Panc1 (cell line): ENCODE measurements around the gene EYA3. TPM values are rescaled to one million over a fixed set of nuclear protein-coding genes. Genes with fewer than 3 reads are reported as not detected.

ENCODE experiments used
- ATAC-seq: fragments of 200-7000 bp; cut with Tn5 transposase; 2 replicates; pipeline ENCODE4 v1.9.1; 2020; ENCODE audit warnings: mild to moderate bottlenecking, moderate library complexity
- BruUV-seq: library from RNA; stranded (reverse); fragments of 400-500 nt; replicated peaks from 2 replicates; lab custom pipeline; 2021; lab: Mats Ljungman, UMichigan
- CTCF ChIA-PET: fragments of 300-600 bp; sonication (Branson Sonifier 250); formaldehyde crosslinking; loops from one replicate; lab custom pipeline; 2022; ENCODE audit warnings: antibody characterized with exemption; lab: Charles Lee
- POLR2A ChIA-PET: fragments of 300-600 bp; sonication (Branson Sonifier 250); formaldehyde crosslinking; loops from one replicate; lab custom pipeline; 2022; ENCODE audit warnings: antibody characterized with exemption; lab: Charles Lee
- DNase-seq: peaks from one replicate; pipeline ENCODE4 v3.0.0-alpha.2; 2010; ENCODE audit warnings: low read depth, low spot score
- H3K27ac ChIP-seq: 2 replicates; pipeline ENCODE4 v1.5.1; 2011; ENCODE audit warnings: mild to moderate bottlenecking, low read length, inconsistent platforms
- H3K27me3 ChIP-seq: fragments of 200-500 bp; sonication (Bioruptor generic); 2 replicates; pipeline ENCODE4 v1.6.0; 2014; ENCODE audit warnings: low read length, inconsistent platforms; ENCODE audit not compliant: control insufficient read depth, insufficient read depth
- H3K36me3 ChIP-seq: fragments of 200-500 bp; sonication (Bioruptor generic); 2 replicates; pipeline ENCODE4 v1.5.1; 2014; ENCODE audit warnings: inconsistent platforms, mild to moderate bottlenecking, low read length, moderate library complexity; ENCODE audit not compliant: control insufficient read depth, insufficient read depth
- H3K4me1 ChIP-seq: 2 replicates; pipeline ENCODE4 v1.5.1; 2011; ENCODE audit warnings: inconsistent platforms, mild to moderate bottlenecking, low read length, moderate library complexity; ENCODE audit not compliant: control insufficient read depth, insufficient read depth
- H3K4me3 ChIP-seq, 2 experiments: 2 replicates each; pipeline ENCODE4 v1.5.1; 2011 to 2012; ENCODE audit warnings: low read depth in 2 of 2, low read length in 2 of 2, mild to moderate bottlenecking in 2 of 2, inconsistent platforms in 1 of 2, moderate library complexity in 1 of 2
- H3K9me3 ChIP-seq: fragments of 200-500 bp; sonication (Bioruptor generic); 2 replicates; pipeline ENCODE4 v1.5.1; 2014; ENCODE audit warnings: low read depth, mild to moderate bottlenecking, inconsistent platforms, low read length, moderate library complexity; ENCODE audit not compliant: control insufficient read depth, insufficient read depth
- CTCF ChIP-seq: fragments of 450-650 bp; IDR thresholded peaks from 2 replicates; pipeline ENCODE4 v1.5.1; 2017; ENCODE audit warnings: mild to moderate bottlenecking
- POLR2AphosphoS5 ChIP-seq: IDR thresholded peaks from 2 replicates; pipeline ENCODE4 v1.6.1; 2012; ENCODE audit warnings: mild to moderate bottlenecking, low read depth, low read length, moderate library complexity
- SIN3A ChIP-seq: IDR thresholded peaks from 2 replicates; pipeline ENCODE4 v1.6.1; 2012; ENCODE audit warnings: low read depth, mild to moderate bottlenecking, low read length, moderate library complexity, borderline replicate concordance; ENCODE audit not compliant: insufficient read depth
- TCF7L2 ChIP-seq: IDR thresholded peaks from 2 replicates; pipeline ENCODE4 v1.6.1; 2011; ENCODE audit warnings: mild to moderate bottlenecking, low read depth, low read length, inconsistent platforms
- in situ Hi-C: cut with HindIII; loops from 2 replicates; pipeline ENCODE4 v1.10.0; 2016; ENCODE audit warnings: low sequenced_read_pairs, low pct_unique_long_range_greater_than_20kb
- intact Hi-C: fragments of 100-400 bp; cut with micrococcal nuclease; formaldehyde crosslinking; loops from one replicate; pipeline ENCODE4 v1.10.0; 2022; ENCODE audit not compliant: unreplicated experiment
- total RNA-seq: library from RNA; stranded (reverse); gene quantifications from one replicate; pipeline ENCODE4 v1.2.1, GENCODE V29; 2021; ENCODE audit not compliant: unreplicated experiment
- TF ChIP-seq, protein P1 (sequence below), 2 experiments: IDR thresholded peaks; 2 replicates each; pipeline ENCODE4 v1.6.1; 2011 to 2012; ENCODE audit warnings: low read depth in 2 of 2, control low read depth in 1 of 2, low read length in 1 of 2, mild to moderate bottlenecking in 1 of 2, moderate library complexity in 1 of 2; ENCODE audit not compliant: insufficient read depth in 1 of 2

EYA3 gene
- total RNA-seq, 1 experiment from 2014 or later = 17.5 TPM

DNA sequence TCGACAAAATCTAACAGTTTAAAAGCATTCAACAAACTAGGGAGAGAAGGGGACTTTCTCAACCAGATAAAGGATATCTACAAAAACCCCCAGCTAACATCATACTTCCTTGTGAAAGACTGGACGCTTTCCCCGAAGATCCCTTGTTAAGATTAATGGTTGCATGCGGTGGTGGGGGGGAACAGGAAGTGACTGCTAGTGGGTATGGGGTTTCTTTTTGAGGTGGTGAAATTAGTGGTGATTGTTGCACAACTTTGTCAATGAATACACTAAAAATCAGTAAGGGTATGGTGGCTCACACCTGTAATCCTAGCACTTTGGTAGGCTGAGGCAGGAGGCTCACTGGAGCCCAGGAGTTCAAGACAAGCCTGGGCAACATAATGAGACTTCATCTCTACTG is 26.9 kb upstream of the EYA3 start:
- H3K4me3 ChIP-seq = no peak overlapping the region
- in situ Hi-C loops = no loop called here
- CTCF ChIA-PET = interaction anchor here (0.6 kb wide), 1 partner anchor 467 kb away, joined by 3 read pairs; no protein-coding TSS in a partner anchor
- no peak for ATAC-seq
- TF ChIP-seq POLR2AphosphoS5 (no peak), SIN3A (no peak), CTCF (no peak), TCF7L2 (no peak)
- TF ChIP-seq, protein P1, sequence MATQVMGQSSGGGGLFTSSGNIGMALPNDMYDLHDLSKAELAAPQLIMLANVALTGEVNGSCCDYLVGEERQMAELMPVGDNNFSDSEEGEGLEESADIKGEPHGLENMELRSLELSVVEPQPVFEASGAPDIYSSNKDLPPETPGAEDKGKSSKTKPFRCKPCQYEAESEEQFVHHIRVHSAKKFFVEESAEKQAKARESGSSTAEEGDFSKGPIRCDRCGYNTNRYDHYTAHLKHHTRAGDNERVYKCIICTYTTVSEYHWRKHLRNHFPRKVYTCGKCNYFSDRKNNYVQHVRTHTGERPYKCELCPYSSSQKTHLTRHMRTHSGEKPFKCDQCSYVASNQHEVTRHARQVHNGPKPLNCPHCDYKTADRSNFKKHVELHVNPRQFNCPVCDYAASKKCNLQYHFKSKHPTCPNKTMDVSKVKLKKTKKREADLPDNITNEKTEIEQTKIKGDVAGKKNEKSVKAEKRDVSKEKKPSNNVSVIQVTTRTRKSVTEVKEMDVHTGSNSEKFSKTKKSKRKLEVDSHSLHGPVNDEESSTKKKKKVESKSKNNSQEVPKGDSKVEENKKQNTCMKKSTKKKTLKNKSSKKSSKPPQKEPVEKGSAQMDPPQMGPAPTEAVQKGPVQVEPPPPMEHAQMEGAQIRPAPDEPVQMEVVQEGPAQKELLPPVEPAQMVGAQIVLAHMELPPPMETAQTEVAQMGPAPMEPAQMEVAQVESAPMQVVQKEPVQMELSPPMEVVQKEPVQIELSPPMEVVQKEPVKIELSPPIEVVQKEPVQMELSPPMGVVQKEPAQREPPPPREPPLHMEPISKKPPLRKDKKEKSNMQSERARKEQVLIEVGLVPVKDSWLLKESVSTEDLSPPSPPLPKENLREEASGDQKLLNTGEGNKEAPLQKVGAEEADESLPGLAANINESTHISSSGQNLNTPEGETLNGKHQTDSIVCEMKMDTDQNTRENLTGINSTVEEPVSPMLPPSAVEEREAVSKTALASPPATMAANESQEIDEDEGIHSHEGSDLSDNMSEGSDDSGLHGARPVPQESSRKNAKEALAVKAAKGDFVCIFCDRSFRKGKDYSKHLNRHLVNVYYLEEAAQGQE (IDR thresholded peaks at IDR 0.05; ENCODE audit: insufficient read depth in 1 of 2, low read depth in 2 of 2, low read length in 1 of 2) = no peak
- intact Hi-C loops = no loop called here
- no peak overlapping the region for H3K27ac ChIP-seq
- POLR2A ChIA-PET = no interaction called here
- DNase-seq = no peak
- no peaks in the 10 kb centered on the region for H3K4me1 ChIP-seq
- H3K9me3 ChIP-seq = no peaks in the 10 kb centered on the region
- H3K27me3 ChIP-seq = no peaks in the 10 kb centered on the region
- no TSS peak for BruUV-seq
- H3K36me3 ChIP-seq = no peaks in the 10 kb centered on the region

- no peak for TF ChIP-seq TCF7L2
- TF ChIP-seq, protein P1 (IDR thresholded peaks at IDR 0.05; ENCODE audit: insufficient read depth in 1 of 2, low read depth in 2 of 2, low read length in 1 of 2) = no peak
- TF ChIP-seq SIN3A = no peak
- TF ChIP-seq CTCF = no peak
- no peak for TF ChIP-seq POLR2AphosphoS5
- H3K36me3 ChIP-seq = no peaks in the 10 kb centered on the region
- H3K4me1 ChIP-seq = no peaks in the 10 kb centered on the region
- intact Hi-C loops (no loop called here), in situ Hi-C loops (no loop called here)
- H3K4me3 ChIP-seq = no peak overlapping the region
- POLR2A ChIA-PET = interaction anchor here (0.6 kb wide), 2 partner anchors 8 to 49 kb away, joined by 6 to 9 read pairs; no protein-coding TSS in a partner anchor
- CTCF ChIA-PET = interaction anchor here (0.6 kb wide), 1 partner anchor 467 kb away, joined by 3 read pairs; no protein-coding TSS in a partner anchor
- no peaks in the 10 kb centered on the region for H3K9me3 ChIP-seq
- no peak overlapping the region for H3K27ac ChIP-seq
- DNase-seq (no peak), ATAC-seq (no peak)
- no TSS peak for BruUV-seq
- H3K27me3 ChIP-seq = no peaks in the 10 kb centered on the region
Observed at GRCh38 chr1:28114844-28115243, 26.4 kb upstream of the EYA3 start.
